Activated T-cell treated with anti-CD3 and anti-CD28 coated beads, Interleukin-2, amount 50 U/mL, for 48 hours (primary cell): ENCODE results near the gene EHBP1.

Experiments
- DNase-seq, 2 experiments: peaks; one replicate each; pipeline ENCODE4 v3.0.0-alpha.2; 2020

EHBP1 gene

GRCh38 chr2:62826141-62826540, 120.6 kb downstream of the EHBP1 start:
- no peak for DNase-seq

- DNase-seq, result no peak
Measured at GRCh38 chr2:62826953-62827675, 121.6 kb downstream of the EHBP1 start.

GRCh38 chr2:62831729-62832128, 126.2 kb downstream of the EHBP1 start:
- DNase-seq, result no peak

- DNase-seq, result no peak
Measured at GRCh38 chr2:62844311-62845090, 139.0 kb downstream of the EHBP1 start.

- no peak for DNase-seq
Measured at GRCh38 chr2:62845256-62845655, 139.7 kb downstream of the EHBP1 start.

- DNase-seq, result no peak
Measured at GRCh38 chr2:62852254-62852653, 146.7 kb downstream of the EHBP1 start.

- no peak for DNase-seq
Measured at GRCh38 chr2:62854600-62855514, 149.3 kb downstream of the EHBP1 start.

GRCh38 chr2:62856228-62857040, 150.9 kb downstream of the EHBP1 start:
- DNase-seq, result no peak

- DNase-seq, result no peak
Measured at GRCh38 chr2:62857139-62857931, 151.8 kb downstream of the EHBP1 start.

GRCh38 chr2:62858231-62858832, 152.8 kb downstream of the EHBP1 start:
- no peak for DNase-seq

GRCh38 chr2:62868947-62869346, 163.4 kb downstream of the EHBP1 start:
- DNase-seq, result no peak

- DNase-seq, result no peak
Measured at GRCh38 chr2:62870966-62871365, 165.5 kb downstream of the EHBP1 start.

- no peak for DNase-seq
Measured at GRCh38 chr2:62871506-62871905, 166.0 kb downstream of the EHBP1 start.

- no peak for DNase-seq
Measured at GRCh38 chr2:62873603-62874002, 168.1 kb downstream of the EHBP1 start.

- no peak for DNase-seq
Measured at GRCh38 chr2:62874881-62875383, 169.4 kb downstream of the EHBP1 start.

- DNase-seq, result no peak
Measured at GRCh38 chr2:62881162-62881795, 175.8 kb downstream of the EHBP1 start.

GRCh38 chr2:62883629-62884028, 178.1 kb downstream of the EHBP1 start:
- no peak for DNase-seq

GRCh38 chr2:62884086-62884485, 178.6 kb downstream of the EHBP1 start:
- DNase-seq, result no peak

GRCh38 chr2:62884514-62884913, 179.0 kb downstream of the EHBP1 start:
- no peak for DNase-seq

- no peak for DNase-seq
Measured at GRCh38 chr2:62894966-62895631, 189.6 kb downstream of the EHBP1 start.
